ENCODE measurements around the gene SH3PXD2A. TPM values are rescaled to one million over a fixed set of nuclear protein-coding genes. Genes with fewer than 3 reads are reported as not detected.

Gene SH3PXD2A
- total RNA-seq, 2 experiments from 2014 or later = 16.5 to 17.9 TPM

DNA sequence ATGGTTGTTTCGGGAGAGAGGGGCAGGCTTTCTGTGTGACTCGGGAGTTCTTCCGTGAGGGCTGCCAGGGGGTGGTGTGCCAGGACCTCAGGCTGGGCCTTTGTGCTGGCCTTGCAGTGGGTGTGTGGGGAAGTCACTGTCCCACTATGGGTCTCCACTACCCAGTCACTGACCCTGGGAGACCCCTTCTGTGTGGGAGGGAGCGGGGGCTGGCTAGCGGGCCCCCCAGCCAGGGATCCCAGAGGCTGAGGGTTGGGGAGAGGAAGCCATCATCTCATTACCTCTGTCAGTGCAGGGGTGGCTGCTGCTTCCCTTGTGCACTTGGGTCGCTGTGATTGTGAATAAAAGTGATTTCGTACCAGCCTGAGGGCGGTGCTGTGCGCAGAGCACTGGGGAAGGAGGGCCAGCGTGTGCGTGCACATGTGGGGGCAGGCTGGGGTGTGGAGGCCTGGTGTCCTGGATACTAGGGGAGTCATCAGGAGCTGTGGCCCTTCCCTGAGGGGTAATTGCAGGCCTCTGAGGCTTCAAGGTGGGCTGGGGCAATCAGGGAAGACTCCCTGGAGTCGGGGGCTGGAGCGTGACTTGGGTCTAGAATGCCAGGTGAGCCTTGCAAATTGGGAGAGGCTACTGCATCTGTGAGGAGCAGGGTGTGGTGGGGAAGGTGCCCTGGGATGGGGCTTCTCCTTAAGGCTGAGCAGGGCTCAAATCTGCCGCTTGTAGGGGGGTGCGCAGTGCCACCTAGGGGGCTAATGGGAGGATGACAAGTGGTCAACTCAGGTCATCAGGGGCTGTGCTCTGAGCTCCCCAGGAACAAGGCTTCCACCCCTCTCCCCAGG is 263.0 kb downstream of the SH3PXD2A start:
- POLR2A ChIA-PET = interaction anchor here (1.0 to 1.3 kb wide), 2 partner anchors 7 to 68 kb away, joined by 3 to 5 read pairs; no protein-coding TSS in a partner anchor
- peaks cover 2% of the 10 kb centered on the region for H3K4me1 Mint-ChIP-seq
- CTCF ChIA-PET = interaction anchor here (0.6 to 1.5 kb wide), 8 partner anchors 9 to 173 kb away, joined by 3 to 10 read pairs (median 3); no protein-coding TSS in a partner anchor
- no peak overlapping the region for H3K27ac Mint-ChIP-seq
- H3K27me3 Mint-ChIP-seq = no peaks in the 10 kb centered on the region
- peak; percentile 54 for DNase-seq
- H3K9me3 Mint-ChIP-seq = no peaks in the 10 kb centered on the region
- no peaks in the 10 kb centered on the region for H3K36me3 Mint-ChIP-seq (ENCODE audit: low read depth)
- no peak overlapping the region for H3K4me3 Mint-ChIP-seq

GRCh38 chr10:103590744-103591291 is 264.6 kb downstream of the SH3PXD2A start:
- H3K4me1 Mint-ChIP-seq = peaks cover 2% of the 10 kb centered on the region
- ChIA-PET POLR2A (no interaction called here), CTCF (no interaction called here)
- H3K27me3 Mint-ChIP-seq = no peaks in the 10 kb centered on the region
- DNase-seq = no peak
- no peaks in the 10 kb centered on the region for H3K36me3 Mint-ChIP-seq (ENCODE audit: low read depth)
- H3K27ac Mint-ChIP-seq = no peak overlapping the region
- no peak overlapping the region for H3K4me3 Mint-ChIP-seq
- no peaks in the 10 kb centered on the region for H3K9me3 Mint-ChIP-seq

- H3K27ac Mint-ChIP-seq = no peak overlapping the region
- H3K4me3 Mint-ChIP-seq = no peak overlapping the region
- no peaks in the 10 kb centered on the region for H3K27me3 Mint-ChIP-seq
- ChIA-PET CTCF (interaction anchor here (1.0 to 1.3 kb wide), 2 partner anchors 96 to 163 kb away, joined by 3 to 5 read pairs; no protein-coding TSS in a partner anchor), POLR2A (no interaction called here)
- H3K9me3 Mint-ChIP-seq = no peaks in the 10 kb centered on the region
- H3K36me3 Mint-ChIP-seq (ENCODE audit: low read depth) = no peaks in the 10 kb centered on the region
- H3K4me1 Mint-ChIP-seq = peaks cover 5% of the 10 kb centered on the region
- no peak for DNase-seq
These were observed 265.3 kb downstream of the SH3PXD2A start for GRCh38 chr10:103590060-103590459.

DNA sequence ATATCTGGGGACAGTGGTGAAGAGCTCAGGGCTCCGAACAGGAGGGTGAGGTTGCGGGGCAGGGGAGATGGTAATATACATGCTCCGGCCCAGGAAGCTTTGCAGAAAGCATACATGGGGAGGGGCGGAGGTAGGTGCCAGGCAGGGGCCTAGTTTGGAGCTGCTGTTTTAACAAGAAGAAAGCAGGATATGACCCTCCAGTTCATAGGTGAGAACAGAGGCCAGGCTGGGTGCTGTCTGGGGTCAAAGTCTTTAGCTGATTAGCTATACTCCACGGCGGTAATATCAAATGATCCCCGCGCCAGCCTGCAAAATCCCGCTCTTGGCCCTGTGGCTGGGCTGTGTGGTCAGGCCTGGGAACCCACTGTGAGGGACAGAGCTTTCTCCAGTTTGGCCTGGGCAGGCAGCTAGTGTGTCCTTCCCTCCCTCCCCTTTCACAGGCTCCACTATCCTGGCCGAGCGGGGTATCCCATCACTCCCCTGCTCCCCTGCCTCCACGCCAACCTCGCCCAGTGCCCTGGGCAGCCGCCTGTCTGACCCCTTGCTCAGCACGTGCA is 266.2 kb downstream of the SH3PXD2A start:
- DNase-seq = no peak
- no peak overlapping the region for H3K4me3 Mint-ChIP-seq
- POLR2A ChIA-PET = no interaction called here
- H3K27me3 Mint-ChIP-seq = no peaks in the 10 kb centered on the region
- H3K27ac Mint-ChIP-seq = no peak overlapping the region
- H3K9me3 Mint-ChIP-seq = no peaks in the 10 kb centered on the region
- peaks cover 7% of the 10 kb centered on the region for H3K4me1 Mint-ChIP-seq
- no peaks in the 10 kb centered on the region for H3K36me3 Mint-ChIP-seq (ENCODE audit: low read depth)
- CTCF ChIA-PET = interaction anchor here (1.0 to 1.3 kb wide), 2 partner anchors 97 to 162 kb away, joined by 3 to 5 read pairs; no protein-coding TSS in a partner anchor

DNA sequence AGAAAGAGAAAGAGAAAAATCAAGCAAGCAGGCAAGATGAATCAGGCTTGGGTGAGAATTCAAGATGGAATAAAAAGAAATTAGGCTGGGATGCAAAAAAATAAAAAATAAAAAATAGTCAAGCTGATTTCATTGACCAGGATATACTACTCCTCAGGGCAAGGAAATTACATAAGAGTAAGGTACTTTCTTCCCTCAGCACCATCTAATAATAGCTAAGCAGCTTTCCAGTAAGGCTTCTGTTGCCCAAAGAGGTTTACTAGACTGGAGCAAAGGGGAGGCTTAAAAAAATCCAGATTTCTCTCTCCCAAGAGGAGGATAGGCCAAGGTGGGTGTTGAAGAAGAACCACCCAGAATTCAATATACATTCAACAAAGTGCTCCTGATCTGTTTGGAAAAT is 268.3 kb downstream of the SH3PXD2A start:
- Mint-ChIP-seq H3K4me1 (peaks cover 21% of the 10 kb centered on the region), H3K27ac (no peak overlapping the region), H3K27me3 (peaks cover 4% of the 10 kb centered on the region), H3K36me3 (ENCODE audit: low read depth) (peaks cover 4% of the 10 kb centered on the region), H3K9me3 (no peaks in the 10 kb centered on the region), H3K4me3 (no peak overlapping the region)
- ChIA-PET POLR2A (no interaction called here), CTCF (no interaction called here)
- no peak for DNase-seq

DNA sequence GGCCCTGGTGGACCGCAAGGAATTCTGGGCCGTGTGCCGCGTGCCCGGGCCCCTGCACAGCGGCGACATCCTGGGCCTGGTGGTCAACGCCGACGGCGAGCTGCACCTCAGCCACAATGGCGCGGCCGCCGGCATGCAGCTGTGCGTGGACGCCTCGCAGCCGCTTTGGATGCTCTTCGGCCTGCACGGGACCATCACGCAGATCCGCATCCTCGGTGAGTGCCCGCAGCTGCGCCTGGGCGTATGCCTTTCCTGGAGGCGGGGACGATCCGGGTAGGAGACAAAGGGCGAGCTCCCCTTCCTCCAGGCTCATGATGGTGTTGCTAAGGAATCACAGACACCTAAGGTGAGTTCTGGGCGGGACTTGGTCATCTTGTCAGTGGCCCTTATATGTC is 270.4 kb downstream of the SH3PXD2A start:
- DNase-seq = no peak
- ChIA-PET POLR2A (interaction anchor here (0.6 to 2.7 kb wide), 10 partner anchors 8 to 537 kb away, joined by 3 to 12 read pairs (median 3); partner anchors contain the start of genes ATP5MK, PDCD11 and SFR1), CTCF (interaction anchor here (1.0 to 2.5 kb wide), 5 partner anchors 8 to 111 kb away, joined by 3 to 10 read pairs (median 4); no protein-coding TSS in a partner anchor)
- Mint-ChIP-seq H3K27ac (no peak overlapping the region), H3K9me3 (no peaks in the 10 kb centered on the region), H3K27me3 (peaks cover 4% of the 10 kb centered on the region), H3K4me3 (peak overlapping the region; percentile 45), H3K36me3 (ENCODE audit: low read depth) (peaks cover 4% of the 10 kb centered on the region), H3K4me1 (peaks cover 21% of the 10 kb centered on the region)

GRCh38 chr10:103584216-103585010 is 271.0 kb downstream of the SH3PXD2A start:
- H3K27me3 Mint-ChIP-seq = peaks cover 4% of the 10 kb centered on the region
- ChIA-PET CTCF (interaction anchor here (0.6 to 2.5 kb wide), 6 partner anchors 9 to 1918 kb away, joined by 3 to 10 read pairs (median 4); no protein-coding TSS in a partner anchor), POLR2A (interaction anchor here (0.6 to 2.7 kb wide), 8 partner anchors 17 to 537 kb away, joined by 3 to 12 read pairs (median 3); partner anchors contain the start of genes ATP5MK, PDCD11 and SFR1)
- no peaks in the 10 kb centered on the region for H3K9me3 Mint-ChIP-seq
- peak overlapping the region; percentile 83 for H3K27ac Mint-ChIP-seq
- peaks cover 21% of the 10 kb centered on the region for H3K4me1 Mint-ChIP-seq
- peak overlapping the region; percentile 87 for H3K4me3 Mint-ChIP-seq
- DNase-seq = peak; percentile 84
- H3K36me3 Mint-ChIP-seq (ENCODE audit: low read depth) = peaks cover 4% of the 10 kb centered on the region

GRCh38 chr10:103583871-103584215 is 271.5 kb downstream of the SH3PXD2A start:
- Mint-ChIP-seq H3K27ac (peak overlapping the region; percentile 83), H3K27me3 (peaks cover 4% of the 10 kb centered on the region), H3K4me1 (peaks cover 21% of the 10 kb centered on the region), H3K36me3 (ENCODE audit: low read depth) (peaks cover 4% of the 10 kb centered on the region), H3K4me3 (peak overlapping the region; percentile 87), H3K9me3 (no peaks in the 10 kb centered on the region)
- ChIA-PET CTCF (interaction anchor here (1.6 to 2.5 kb wide), 3 partner anchors 10 to 94 kb away, joined by 3 to 10 read pairs (median 10); no protein-coding TSS in a partner anchor), POLR2A (interaction anchor here (1.1 to 2.7 kb wide), 4 partner anchors 16 to 538 kb away, joined by 3 to 12 read pairs (median 3); partner anchors contain the start of genes SFR1 and SLK)
- DNase-seq = no peak

- ChIA-PET CTCF (interaction anchor here (0.9 to 2.5 kb wide), 4 partner anchors 11 to 186 kb away, joined by 3 to 10 read pairs (median 6); partner anchors contain the start of genes ATP5MK and PDCD11), POLR2A (interaction anchor here (1.1 to 2.7 kb wide), 2 partner anchors 385 to 539 kb away, joined by 3 to 12 read pairs; partner anchors contain the start of genes SFR1 and SLK)
- Mint-ChIP-seq H3K27ac (no peak overlapping the region), H3K36me3 (ENCODE audit: low read depth) (peaks cover 4% of the 10 kb centered on the region), H3K4me1 (peaks cover 19% of the 10 kb centered on the region), H3K9me3 (no peaks in the 10 kb centered on the region), H3K27me3 (peaks cover 4% of the 10 kb centered on the region), H3K4me3 (peak overlapping the region; percentile 31)
- DNase-seq = no peak
These were observed 272.8 kb downstream of the SH3PXD2A start for GRCh38 chr10:103582331-103583123.

GRCh38 chr10:103581499-103581898 is 273.9 kb downstream of the SH3PXD2A start:
- DNase-seq = no peak
- no peaks in the 10 kb centered on the region for H3K9me3 Mint-ChIP-seq
- peaks cover 4% of the 10 kb centered on the region for H3K36me3 Mint-ChIP-seq (ENCODE audit: low read depth)
- no peak overlapping the region for H3K27ac Mint-ChIP-seq
- CTCF ChIA-PET = interaction anchor here (1.6 kb wide), 1 partner anchor 12 kb away, joined by 10 read pairs; no protein-coding TSS in a partner anchor
- peaks cover 4% of the 10 kb centered on the region for H3K27me3 Mint-ChIP-seq
- POLR2A ChIA-PET = no interaction called here
- peaks cover 19% of the 10 kb centered on the region for H3K4me1 Mint-ChIP-seq
- no peak overlapping the region for H3K4me3 Mint-ChIP-seq

- peaks cover 19% of the 10 kb centered on the region for H3K4me1 Mint-ChIP-seq
- peaks cover 4% of the 10 kb centered on the region for H3K36me3 Mint-ChIP-seq (ENCODE audit: low read depth)
- ChIA-PET CTCF (interaction anchor here (1.6 kb wide), 1 partner anchor 13 kb away, joined by 10 read pairs; no protein-coding TSS in a partner anchor), POLR2A (no interaction called here)
- H3K27me3 Mint-ChIP-seq = peaks cover 4% of the 10 kb centered on the region
- DNase-seq = no peak
- no peak overlapping the region for H3K4me3 Mint-ChIP-seq
- H3K9me3 Mint-ChIP-seq = no peaks in the 10 kb centered on the region
- no peak overlapping the region for H3K27ac Mint-ChIP-seq
These were observed 274.9 kb downstream of the SH3PXD2A start for GRCh38 chr10:103580430-103580829.
